Neural progenitor cell (in vitro differentiated cells): Measurements from ENCODE around the gene SH3BGRL3.

Experiments
- CTCF ChIP-seq: fragments of 200-600 bp; sonication (generic); IDR thresholded peaks from 2 replicates; pipeline ENCODE4 v1.5.1; 2017; ENCODE audit warnings: antibody characterized with exemption, mild to moderate bottlenecking
- EZH2phosphoT487 ChIP-seq: fragments of 200-600 bp; sonication (generic); IDR thresholded peaks from 2 replicates; pipeline ENCODE4 v1.6.1; 2017; ENCODE audit warnings: antibody characterized with exemption

- peak; percentile 87 for TF ChIP-seq CTCF
- TF ChIP-seq EZH2phosphoT487: no peak
Observed at GRCh38 chr1:26321315-26322041, 41.6 kb downstream of the SH3BGRL3 start.
